Sigmoid colon (tissue), 7 donors: ENCODE measurements around the gene GPC6. TPM values are rescaled to one million over a fixed set of nuclear protein-coding genes. Genes with fewer than 3 reads are reported as not detected.

Experiments
- DNase-seq: peaks from one replicate; pipeline ENCODE4 v3.0.0-alpha.2; 2019
- H3K27ac ChIP-seq, 4 donors: fragments of 200-600 bp; sonication (generic); one replicate each; pipeline ENCODE4 v1.5.1; 2016 to 2019; ENCODE audit warnings: mild to moderate bottlenecking in 1 of 4
- H3K27me3 ChIP-seq, 3 donors: fragments of 200-600 bp; sonication (generic); one replicate each; pipeline ENCODE4 v1.5.1; 2019; ENCODE audit warnings: mild to moderate bottlenecking in 1 of 3
- H3K36me3 ChIP-seq, 4 donors: fragments of 200-600 bp; sonication (generic); one replicate each; pipeline ENCODE4 v1.5.1; 2016 to 2019
- H3K4me1 ChIP-seq, 4 donors: fragments of 200-600 bp; sonication (generic); one replicate each; pipeline ENCODE4 v1.5.1; 2017 to 2019
- H3K4me3 ChIP-seq, 4 donors: fragments of 200-600 bp; sonication (generic); one replicate each; pipeline ENCODE4 v1.5.1; 2017 to 2019; ENCODE audit warnings: mild to moderate bottlenecking in 2 of 4, moderate library complexity in 1 of 4
- H3K9me3 ChIP-seq, 4 donors: fragments of 200-600 bp in 3 of 4; sonication (generic) in 3 of 4; one replicate each; pipeline versions ENCODE4 v1.5.1 to v1.6.1; 2013 to 2019
- EP300 ChIP-seq, 4 donors: sonication (generic); formaldehyde crosslinking; IDR thresholded peaks; one replicate each; pipeline ENCODE4 v1.6.1; 2017; ENCODE audit warnings: antibody characterized with exemption in 4 of 4
- POLR2A ChIP-seq, 2 donors: fragments of 450-650 bp; IDR thresholded peaks; one replicate each; pipeline ENCODE4 v1.6.1; 2016; ENCODE audit warnings: antibody characterized with exemption in 2 of 2, mild to moderate bottlenecking in 2 of 2, moderate library complexity in 2 of 2
- POLR2AphosphoS5 ChIP-seq, 4 donors: sonication (generic); formaldehyde crosslinking; IDR thresholded peaks; one replicate each; pipeline ENCODE4 v1.6.1; 2017; ENCODE audit warnings: antibody characterized with exemption in 4 of 4
- WGBS, 2 donors: extraction: QIAGEN DNeasy Blood & Tissue Kit; methylation state at CpG; one replicate each; pipeline ENCODE4 v1.1.7; 2013; 5-methylcytosine and 5-hydroxymethylcytosine counted together
- intact Hi-C: fragments of 100-400 bp; cut with DNase I; formaldehyde crosslinking; loops from one replicate; pipeline ENCODE4 v1.15.1; 2023
- polyA plus RNA-seq, 3 donors: library from polyadenylated mRNA; stranded (reverse); fragments of 200-250 nt; gene quantifications; one replicate each; pipeline ENCODE4 v1.2.3, GENCODE V29; 2013
- total RNA-seq, 4 donors: library from RNA; depleted of rRNA; stranded (reverse); fragments of >200 nt; gene quantifications; one replicate each; pipeline ENCODE4 v1.1.0, GENCODE V29; 2016
- TF ChIP-seq, protein P1 (sequence below), 4 experiments: fragments of 450-650 bp in 3 of 4; fragments of 200-600 bp in 1 of 4; IDR thresholded peaks; one replicate each; pipeline ENCODE4 v1.5.1; 2016 to 2019; ENCODE audit warnings: antibody characterized with exemption in 4 of 4, mild to moderate bottlenecking in 3 of 4, moderate library complexity in 2 of 4
- donor health status: healthy with polysubstance abuse.
- donor health status: Bipolar disorder and iron deficiency.
- donor health status: healthy.

Gene GPC6
- total and polyA plus RNA-seq, 7 donors = 0.23 to 27.5 (median 14.4) TPM

DNA sequence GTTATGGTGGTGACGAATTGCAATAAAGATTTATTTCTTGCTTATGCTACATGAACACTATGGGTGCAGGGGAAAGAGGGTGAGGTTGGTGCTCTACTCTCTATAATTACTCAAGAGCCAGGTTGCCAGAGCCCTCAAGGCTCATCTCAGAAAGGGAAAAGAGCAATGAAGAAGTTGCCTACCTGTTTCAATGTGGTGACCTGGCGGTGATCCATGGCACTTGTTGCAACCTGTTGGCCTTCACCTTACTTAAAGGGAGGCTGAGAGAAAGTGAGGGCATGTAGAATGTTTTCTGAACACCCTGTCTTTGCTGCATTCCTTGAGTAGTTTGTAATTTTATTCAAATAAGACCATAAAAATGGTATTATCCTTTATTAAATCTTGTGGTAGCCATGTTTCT is 394.4 kb downstream of the GPC6 start:
- Histone ChIP-seq H3K4me1 (no peaks in the 10 kb centered on the region), H3K4me3 (no peak overlapping the region), H3K27ac (no peak overlapping the region), H3K9me3 (no peaks in the 10 kb centered on the region), H3K36me3 (no peaks in the 10 kb centered on the region), H3K27me3 (no peaks in the 10 kb centered on the region)
- TF ChIP-seq, protein P1, sequence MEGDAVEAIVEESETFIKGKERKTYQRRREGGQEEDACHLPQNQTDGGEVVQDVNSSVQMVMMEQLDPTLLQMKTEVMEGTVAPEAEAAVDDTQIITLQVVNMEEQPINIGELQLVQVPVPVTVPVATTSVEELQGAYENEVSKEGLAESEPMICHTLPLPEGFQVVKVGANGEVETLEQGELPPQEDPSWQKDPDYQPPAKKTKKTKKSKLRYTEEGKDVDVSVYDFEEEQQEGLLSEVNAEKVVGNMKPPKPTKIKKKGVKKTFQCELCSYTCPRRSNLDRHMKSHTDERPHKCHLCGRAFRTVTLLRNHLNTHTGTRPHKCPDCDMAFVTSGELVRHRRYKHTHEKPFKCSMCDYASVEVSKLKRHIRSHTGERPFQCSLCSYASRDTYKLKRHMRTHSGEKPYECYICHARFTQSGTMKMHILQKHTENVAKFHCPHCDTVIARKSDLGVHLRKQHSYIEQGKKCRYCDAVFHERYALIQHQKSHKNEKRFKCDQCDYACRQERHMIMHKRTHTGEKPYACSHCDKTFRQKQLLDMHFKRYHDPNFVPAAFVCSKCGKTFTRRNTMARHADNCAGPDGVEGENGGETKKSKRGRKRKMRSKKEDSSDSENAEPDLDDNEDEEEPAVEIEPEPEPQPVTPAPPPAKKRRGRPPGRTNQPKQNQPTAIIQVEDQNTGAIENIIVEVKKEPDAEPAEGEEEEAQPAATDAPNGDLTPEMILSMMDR (IDR thresholded peaks at IDR 0.05) = no peak
- TF ChIP-seq POLR2A (IDR thresholded peaks at IDR 0.05) = no peak
- TF ChIP-seq POLR2AphosphoS5 (IDR thresholded peaks at IDR 0.05) = no peak
- no peak for DNase-seq
- intact Hi-C loops = no loop called here
- WGBS, 2 donors = 83 to 91% methylated on average over 2 of the region's 2 CpGs

DNA sequence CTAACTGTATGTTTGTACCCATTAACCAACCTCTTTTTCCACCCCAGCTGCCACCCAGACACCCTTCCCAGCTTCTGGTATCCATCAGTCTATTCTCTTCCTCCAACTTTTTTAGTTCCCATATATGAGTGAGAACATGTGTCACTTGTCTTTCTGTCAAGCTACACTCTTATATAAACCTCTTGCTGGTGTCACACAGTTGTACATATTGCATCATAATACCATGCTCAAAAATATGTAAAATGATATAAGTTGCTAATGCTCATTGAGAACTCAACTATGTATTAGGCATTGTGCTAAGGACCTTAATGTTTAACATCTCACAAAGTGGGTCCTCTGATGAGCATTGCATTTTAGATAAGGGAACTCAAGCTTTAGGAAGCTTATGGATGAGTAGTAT is 395.4 kb downstream of the GPC6 start:
- intact Hi-C loops = no loop called here
- Histone ChIP-seq H3K27ac (no peak overlapping the region), H3K36me3 (no peaks in the 10 kb centered on the region), H3K9me3 (no peaks in the 10 kb centered on the region), H3K27me3 (no peaks in the 10 kb centered on the region), H3K4me1 (no peaks in the 10 kb centered on the region), H3K4me3 (no peak overlapping the region)
- no peak for DNase-seq
- TF ChIP-seq POLR2AphosphoS5 (IDR thresholded peaks at IDR 0.05) (no peak), EP300 (IDR thresholded peaks at IDR 0.05) (no peak), POLR2A (IDR thresholded peaks at IDR 0.05) (no peak)
- TF ChIP-seq, protein P1 (IDR thresholded peaks at IDR 0.05) = no peak

DNA sequence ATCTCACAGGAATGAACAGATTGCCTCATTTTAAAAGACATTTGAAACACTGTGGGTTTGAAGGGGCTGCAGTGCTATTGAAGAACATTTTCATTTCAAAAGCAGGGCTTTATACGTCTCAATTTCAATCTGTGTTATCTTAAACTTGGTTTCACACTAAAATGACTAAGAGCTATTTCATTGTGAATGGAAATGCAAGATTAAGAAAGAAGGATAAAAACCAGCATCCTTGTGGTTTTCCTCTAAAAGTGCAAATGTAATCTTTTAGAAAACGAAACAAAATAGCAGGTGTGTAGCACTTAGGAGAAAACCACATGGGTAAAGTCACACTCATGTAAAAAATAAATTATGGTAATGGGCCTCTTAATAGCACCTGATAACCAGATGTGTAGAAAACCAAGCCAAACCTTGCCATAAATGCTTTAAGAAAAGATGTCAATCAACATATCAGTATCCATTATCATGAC is 397.7 kb downstream of the GPC6 start:
- Histone ChIP-seq H3K36me3 (no peaks in the 10 kb centered on the region), H3K4me1 (no peaks in the 10 kb centered on the region), H3K27me3 (no peaks in the 10 kb centered on the region), H3K27ac (no peak overlapping the region), H3K4me3 (no peak overlapping the region), H3K9me3 (no peaks in the 10 kb centered on the region)
- DNase-seq = no peak
- TF ChIP-seq, protein P1 (IDR thresholded peaks at IDR 0.05) = no peak
- TF ChIP-seq EP300 (IDR thresholded peaks at IDR 0.05) (no peak), POLR2AphosphoS5 (IDR thresholded peaks at IDR 0.05) (no peak), POLR2A (IDR thresholded peaks at IDR 0.05) (no peak)
- intact Hi-C loops = no loop called here
- 34 to 65% methylated on average over 2 of the region's 2 CpGs for WGBS, 2 donors

DNA sequence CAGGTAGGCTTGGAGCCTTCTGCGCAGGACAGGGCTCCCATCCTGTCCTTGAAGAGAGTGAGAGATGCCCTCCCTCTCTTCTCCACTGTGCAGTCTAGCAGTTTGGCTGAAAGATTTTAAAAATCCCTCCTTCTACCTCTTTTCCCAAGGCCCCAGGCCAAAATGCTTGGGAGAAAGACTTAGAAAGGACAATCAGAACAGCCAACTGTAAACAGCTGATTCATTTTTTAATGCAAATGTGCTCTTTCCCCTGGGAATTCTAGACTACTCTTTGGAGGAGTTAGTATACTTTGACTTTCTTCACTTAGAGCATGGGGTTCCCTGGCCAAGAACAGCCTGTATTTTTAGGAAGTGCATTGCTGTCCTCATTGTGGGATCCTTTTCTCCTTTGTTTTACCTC is 398.9 kb downstream of the GPC6 start:
- H3K4me3 ChIP-seq = no peak overlapping the region
- H3K4me1 ChIP-seq = no peaks in the 10 kb centered on the region
- H3K36me3 ChIP-seq = no peaks in the 10 kb centered on the region
- no peaks in the 10 kb centered on the region for H3K27me3 ChIP-seq
- DNase-seq = no peak
- no peak overlapping the region for H3K27ac ChIP-seq
- no peaks in the 10 kb centered on the region for H3K9me3 ChIP-seq
- no peak for TF ChIP-seq POLR2A (IDR thresholded peaks at IDR 0.05)
- TF ChIP-seq POLR2AphosphoS5 (IDR thresholded peaks at IDR 0.05) = no peak
- TF ChIP-seq EP300 (IDR thresholded peaks at IDR 0.05) = no peak
- TF ChIP-seq, protein P1 (IDR thresholded peaks at IDR 0.05) = no peak
- WGBS, 2 donors = 88 to 97% methylated on average over 1 of the region's 1 CpG
- intact Hi-C loops = no loop called here

DNA sequence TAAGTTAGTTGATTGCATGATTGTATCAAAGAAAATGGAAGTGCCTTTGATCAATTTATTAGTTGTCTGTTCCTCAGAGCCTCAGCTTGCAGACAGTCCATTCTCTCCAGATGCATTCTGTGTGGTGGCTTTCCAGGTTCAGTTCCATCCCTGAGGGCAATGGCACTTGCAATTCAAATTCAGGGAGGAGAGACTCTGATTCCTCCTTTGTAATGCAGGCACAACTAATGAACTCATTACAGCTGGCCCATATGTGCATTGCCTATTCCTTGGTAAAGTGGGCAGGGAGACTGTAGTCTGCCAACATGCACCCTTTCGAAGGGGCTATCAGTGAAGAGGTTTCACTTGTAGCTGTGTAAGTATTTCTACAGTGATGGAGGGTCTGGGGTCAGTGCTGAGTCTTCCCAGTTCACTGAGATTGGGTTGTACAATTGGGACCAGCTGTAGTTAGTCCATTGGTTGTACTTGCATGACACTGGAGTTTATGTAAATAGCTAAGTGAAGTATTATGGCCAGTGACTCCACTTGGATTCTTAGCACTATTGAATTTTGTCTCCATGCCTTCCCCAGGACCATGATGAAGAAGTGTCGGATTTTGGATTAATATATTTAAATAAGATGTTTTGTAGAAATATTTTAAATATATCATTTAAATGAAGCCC is 401.7 kb downstream of the GPC6 start:
- Histone ChIP-seq H3K27ac (no peak overlapping the region), H3K9me3 (no peaks in the 10 kb centered on the region), H3K27me3 (no peaks in the 10 kb centered on the region), H3K4me3 (no peak overlapping the region), H3K4me1 (no peaks in the 10 kb centered on the region), H3K36me3 (no peaks in the 10 kb centered on the region)
- 80 to 82% methylated on average over 2 of the region's 2 CpGs for WGBS, 2 donors
- intact Hi-C loops = no loop called here
- TF ChIP-seq, protein P1 (IDR thresholded peaks at IDR 0.05) = no peak
- no peak for TF ChIP-seq POLR2A (IDR thresholded peaks at IDR 0.05)
- no peak for DNase-seq
